Activated naive CD8-positive, alpha-beta T cell treated with anti-CD3 and anti-CD28 coated beads, Interleukin-2, amount 10 ng/mL, durations not matched to agents 7 days and 5 days (primary cell): ENCODE data around the gene ZNF490. TPM values are rescaled to one million over a fixed set of nuclear protein-coding genes. Genes with fewer than 3 reads are reported as not detected.
"Not testable (repeated sequence)": the region's sequence is repeated elsewhere in the genome, so short reads cannot be mapped to it uniquely, and the experiment has no call there.

Experiments used
- ATAC-seq: fragments of 150-1000 bp; cut with Tn5 transposase; one replicate; pipeline ENCODE4 v1.10.0; 2021; ENCODE audit warnings: low read depth, moderate library complexity
- POLR2A ChIA-PET: fragments of 350-600 bp; sonication (Branson Sonifier 250); formaldehyde crosslinking; loops from one replicate; lab custom pipeline; 2021; ENCODE audit warnings: antibody characterized with exemption; lab: Charles Lee
- DNase-seq: peaks from one replicate; pipeline ENCODE4 v3.0.0; 2021
- H3K27ac Mint-ChIP-seq: one replicate; pipeline ENCODE4 v1.8.0; 2022; ENCODE audit warnings: mild to moderate bottlenecking, mixed read lengths
- H3K27me3 Mint-ChIP-seq: one replicate; pipeline ENCODE4 v1.8.0; 2022; ENCODE audit warnings: mild to moderate bottlenecking, moderate library complexity, mixed read lengths
- H3K36me3 Mint-ChIP-seq: one replicate; pipeline ENCODE4 v1.8.0; 2021; ENCODE audit warnings: mild to moderate bottlenecking, mixed read lengths
- H3K4me1 Mint-ChIP-seq: one replicate; pipeline ENCODE4 v1.8.0; 2021; ENCODE audit warnings: mixed read lengths
- H3K4me3 Mint-ChIP-seq: one replicate; pipeline ENCODE4 v1.8.0; 2022; ENCODE audit warnings: mild to moderate bottlenecking, moderate library complexity, mixed read lengths
- H3K9me3 Mint-ChIP-seq: one replicate; pipeline ENCODE4 v1.8.0; 2021; ENCODE audit warnings: mixed read lengths
- total RNA-seq, 2 experiments: library from RNA; stranded (reverse); gene quantifications; one replicate each; pipeline ENCODE4 v1.2.3, GENCODE V29; 2021

The ZNF490 gene
- 10 to 100 TPM; 14.9 to 17.4 TPM for total RNA-seq

DNA sequence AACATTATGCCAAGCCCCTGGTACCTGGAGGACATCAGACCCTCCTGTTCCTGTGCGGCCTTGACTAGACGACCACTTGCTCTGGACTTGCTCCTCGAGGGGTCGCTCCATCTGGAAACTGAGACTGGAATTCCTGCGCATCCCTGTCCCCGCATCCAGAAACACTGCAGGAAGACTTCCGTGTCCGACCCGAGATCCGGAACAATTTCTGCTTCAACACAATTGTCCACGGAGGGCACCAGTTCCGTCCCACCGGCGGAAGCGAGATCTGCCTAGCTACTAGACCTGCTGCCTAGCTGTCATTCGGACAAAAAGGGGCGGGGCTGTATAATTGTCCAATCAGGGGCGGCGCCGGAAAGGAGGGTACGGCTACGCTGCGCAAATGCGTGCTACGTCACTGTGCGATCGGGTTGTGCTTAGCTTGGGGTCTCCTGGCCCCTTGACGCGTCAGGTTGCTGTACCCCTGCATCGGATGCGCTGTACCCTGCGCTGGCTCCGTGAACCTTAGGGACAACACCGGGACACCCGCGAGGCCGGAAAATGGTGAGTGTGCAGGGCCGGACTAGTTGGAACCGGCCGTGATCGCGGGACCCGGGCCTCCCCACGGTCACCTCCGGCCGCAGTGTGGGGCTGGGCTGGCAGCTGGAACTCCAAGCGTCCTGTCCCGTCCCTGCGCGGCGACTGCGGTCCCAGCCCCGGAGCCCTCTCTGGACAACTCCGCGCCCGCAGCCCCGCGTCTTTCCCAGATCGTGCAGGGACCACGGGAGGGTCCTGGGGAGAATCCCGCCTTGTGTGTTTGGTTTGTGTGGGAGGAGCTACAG, at the start of gene ZNF490, which contains the start of gene ZNF791:
ZNF490 (minus strand) TSS at position 274 of the 821 bp plus-strand sequence; CDS start at position 141, 133 bp downstream.
ZNF791 (plus strand) TSS at position 381 of the 821 bp plus-strand sequence; CDS start at position 541, 160 bp downstream.
- no peaks in the 10 kb centered on the region for H3K9me3 Mint-ChIP-seq
- POLR2A ChIA-PET: interaction anchor here (0.6 to 2.0 kb wide), 11 partner anchors 13 to 181 kb away, joined by 3 to 8 read pairs (median 3); partner anchors contain the start of genes DHPS, JUNB, MAN2B1 and WDR83
- H3K27ac Mint-ChIP-seq: peak within 1 kb of the TSS; percentile 99
- DNase-seq (peak; percentile 91), ATAC-seq (peak; percentile 88)
- no peaks in the 10 kb centered on the region for H3K27me3 Mint-ChIP-seq
- peaks cover 18% of the 10 kb centered on the region for H3K36me3 Mint-ChIP-seq
- peaks cover 26% of the 10 kb centered on the region for H3K4me1 Mint-ChIP-seq
- peak within 1 kb of the TSS; percentile 99 for H3K4me3 Mint-ChIP-seq

DNA sequence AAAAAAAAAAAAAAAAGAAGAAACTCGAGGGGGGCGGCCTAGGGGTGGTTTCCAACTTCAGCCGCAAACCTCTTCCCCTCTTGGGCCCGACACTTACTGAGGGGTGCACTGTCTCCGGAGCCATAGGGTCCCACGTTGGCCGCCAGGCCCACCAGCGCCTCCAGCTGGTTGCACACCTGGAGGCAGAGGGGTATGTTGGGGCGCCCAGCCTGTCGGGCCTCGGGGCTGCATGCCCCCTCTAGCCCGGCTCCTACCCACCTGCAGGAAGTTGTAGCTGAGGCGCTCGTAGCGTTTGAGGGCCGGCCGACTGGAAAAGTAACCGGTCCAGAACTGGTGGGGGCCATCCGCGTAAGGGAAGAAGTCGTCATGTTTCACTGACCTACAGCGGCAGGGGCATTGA, 47.4 kb upstream of the ZNF490 start:
- ATAC-seq: no peak
- Mint-ChIP-seq H3K4me3 (no peak overlapping the region), H3K9me3 (no peaks in the 10 kb centered on the region), H3K27me3 (no peaks in the 10 kb centered on the region), H3K27ac (no peak overlapping the region), H3K36me3 (peaks cover 27% of the 10 kb centered on the region), H3K4me1 (no peaks in the 10 kb centered on the region)
- no peak for DNase-seq
- POLR2A ChIA-PET: interaction anchor here (0.6 to 0.8 kb wide), 2 partner anchors 9 to 137 kb away, joined by 3 to 4 read pairs; no protein-coding TSS in a partner anchor

DNA sequence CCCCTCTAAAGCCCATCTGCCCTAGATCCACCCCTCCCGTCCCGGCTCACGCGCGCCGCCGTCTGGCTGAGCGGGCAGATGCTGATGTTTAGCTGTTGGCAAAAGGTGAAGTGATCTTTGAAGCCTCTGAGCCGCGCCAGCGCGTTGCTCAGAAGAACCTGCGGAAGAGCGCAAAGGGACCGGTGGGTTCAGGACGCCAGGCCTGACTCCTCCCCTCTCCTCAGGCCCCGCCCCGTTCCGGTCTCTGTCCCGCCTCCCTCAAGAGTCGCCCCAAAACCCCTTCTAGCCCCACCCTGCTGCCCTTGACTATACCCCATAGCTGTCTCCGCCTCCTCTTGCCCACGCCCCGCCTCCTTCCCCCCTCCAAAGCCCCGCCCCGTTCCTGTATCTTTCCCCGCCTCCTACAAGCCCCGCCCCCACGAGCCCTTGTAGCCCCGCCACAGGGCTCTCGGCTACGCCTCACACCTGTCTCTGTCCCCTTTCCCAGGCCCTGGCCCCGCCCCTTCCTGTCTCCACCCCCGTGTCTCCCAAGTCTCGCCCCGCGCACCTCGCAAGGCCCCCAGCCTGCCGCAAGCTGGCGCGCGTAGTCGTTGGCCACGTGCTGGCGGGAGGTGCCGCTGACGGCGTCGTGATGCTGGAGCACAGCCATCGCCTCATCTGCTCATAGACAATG, 46.4 kb upstream of the ZNF490 start:
- H3K36me3 Mint-ChIP-seq: peaks cover 30% of the 10 kb centered on the region
- no peaks in the 10 kb centered on the region for H3K9me3 Mint-ChIP-seq
- DNase-seq (no peak), ATAC-seq (peak; percentile 7)
- H3K4me3 Mint-ChIP-seq: no peak overlapping the region
- no peak overlapping the region for H3K27ac Mint-ChIP-seq
- no peaks in the 10 kb centered on the region for H3K27me3 Mint-ChIP-seq
- POLR2A ChIA-PET: no interaction called here
- no peaks in the 10 kb centered on the region for H3K4me1 Mint-ChIP-seq

DNA sequence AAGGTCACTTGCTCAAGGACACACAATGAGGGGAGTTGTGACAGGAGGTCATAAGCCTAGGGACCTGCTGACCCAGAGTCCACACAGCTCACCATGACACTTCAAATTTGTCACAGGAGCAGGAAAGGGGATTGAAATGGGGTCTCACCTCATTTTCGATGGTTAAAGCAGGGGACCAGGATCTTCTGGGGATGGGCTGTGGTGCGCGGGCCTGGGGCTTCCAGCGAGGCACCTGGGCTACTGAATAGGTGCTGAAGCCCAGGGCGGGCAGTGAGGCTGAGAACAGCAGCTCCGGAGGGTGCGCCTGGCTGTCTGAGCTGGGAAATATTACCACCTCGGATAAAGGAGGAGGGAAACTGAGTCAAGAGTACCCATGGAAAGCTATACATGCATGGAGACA, 44.9 kb upstream of the ZNF490 start:
- Mint-ChIP-seq H3K27ac (no peak overlapping the region), H3K27me3 (no peaks in the 10 kb centered on the region), H3K4me3 (no peak overlapping the region), H3K9me3 (no peaks in the 10 kb centered on the region), H3K4me1 (no peaks in the 10 kb centered on the region), H3K36me3 (peaks cover 39% of the 10 kb centered on the region)
- no peak for ATAC-seq
- no peak for DNase-seq
- POLR2A ChIA-PET: no interaction called here

DNA sequence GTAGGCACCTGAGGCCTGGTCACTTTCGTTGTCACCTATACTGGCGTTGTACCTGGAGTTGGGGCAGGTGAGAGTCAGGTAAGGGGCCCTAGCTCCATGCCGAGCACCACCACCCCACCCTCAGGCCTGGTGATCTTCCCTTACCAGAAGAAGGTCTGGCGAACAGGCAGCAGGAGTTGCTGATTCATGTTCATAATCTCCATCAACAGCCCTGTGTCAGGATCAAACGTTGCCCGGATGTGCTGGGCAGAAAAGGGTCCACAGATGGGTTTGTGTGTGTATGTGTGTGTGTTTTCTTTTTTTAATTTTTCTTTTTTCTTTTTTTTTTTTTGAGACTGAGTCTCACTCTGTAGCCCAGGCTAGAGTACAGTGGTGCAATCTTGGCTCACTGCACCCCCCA, 41.6 kb upstream of the ZNF490 start:
- POLR2A ChIA-PET: no interaction called here
- Mint-ChIP-seq H3K36me3 (peaks cover 44% of the 10 kb centered on the region), H3K4me3 (no peak overlapping the region), H3K9me3 (no peaks in the 10 kb centered on the region), H3K4me1 (peaks cover 4% of the 10 kb centered on the region), H3K27me3 (no peaks in the 10 kb centered on the region), H3K27ac (no peak overlapping the region)
- DNase-seq (no peak), ATAC-seq (no peak)

DNA sequence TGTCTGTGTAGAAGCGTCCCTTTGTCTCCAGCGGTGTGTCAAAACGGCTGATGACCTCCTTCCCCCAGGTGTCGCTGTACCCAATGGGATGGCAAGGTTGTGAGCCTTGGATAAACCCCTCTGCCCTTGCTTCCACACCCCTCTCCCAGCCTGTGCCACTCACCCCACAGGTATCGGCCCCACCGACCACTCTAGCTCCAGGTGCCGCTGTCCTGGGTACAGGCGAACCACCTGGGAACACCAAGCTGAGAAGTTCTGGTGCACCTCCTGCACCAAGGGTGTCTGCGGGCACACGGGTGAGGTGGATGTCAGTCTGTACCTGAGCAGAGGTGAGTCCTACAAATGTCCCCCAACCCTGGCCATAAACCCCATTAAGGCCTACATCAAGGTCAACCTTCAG, 39.3 kb upstream of the ZNF490 start:
- Mint-ChIP-seq H3K4me3 (no peak overlapping the region), H3K4me1 (peaks cover 7% of the 10 kb centered on the region), H3K9me3 (no peaks in the 10 kb centered on the region), H3K27ac (no peak overlapping the region), H3K36me3 (peaks cover 34% of the 10 kb centered on the region), H3K27me3 (no peaks in the 10 kb centered on the region)
- no peak for ATAC-seq
- POLR2A ChIA-PET: no interaction called here
- DNase-seq: no peak

DNA sequence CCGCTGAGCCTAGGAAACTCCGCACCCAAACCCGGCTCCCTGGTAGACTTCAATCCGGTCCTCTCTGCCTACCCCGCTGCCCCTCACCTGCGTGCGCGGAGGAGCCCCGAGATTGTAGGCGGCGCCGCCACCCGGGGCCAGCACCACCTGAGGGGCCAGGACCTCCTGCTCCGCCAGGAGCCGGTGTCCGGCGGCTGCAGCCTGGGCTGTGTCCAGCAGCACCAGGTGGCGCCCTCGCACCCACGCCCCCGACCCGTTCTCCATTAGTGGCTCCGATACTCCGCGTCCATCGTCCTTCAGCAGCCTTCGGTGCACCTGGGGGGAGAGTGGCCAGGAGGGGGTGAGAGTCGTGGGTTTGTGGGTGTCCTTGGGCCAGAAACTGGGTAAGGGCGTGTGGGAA, 37.5 kb upstream of the ZNF490 start:
- no peak overlapping the region for H3K27ac Mint-ChIP-seq
- peaks cover 32% of the 10 kb centered on the region for H3K36me3 Mint-ChIP-seq
- ATAC-seq (no peak), DNase-seq (no peak)
- H3K4me3 Mint-ChIP-seq: no peak overlapping the region
- POLR2A ChIA-PET: no interaction called here
- no peaks in the 10 kb centered on the region for H3K27me3 Mint-ChIP-seq
- H3K4me1 Mint-ChIP-seq: peaks cover 7% of the 10 kb centered on the region
- no peaks in the 10 kb centered on the region for H3K9me3 Mint-ChIP-seq

DNA sequence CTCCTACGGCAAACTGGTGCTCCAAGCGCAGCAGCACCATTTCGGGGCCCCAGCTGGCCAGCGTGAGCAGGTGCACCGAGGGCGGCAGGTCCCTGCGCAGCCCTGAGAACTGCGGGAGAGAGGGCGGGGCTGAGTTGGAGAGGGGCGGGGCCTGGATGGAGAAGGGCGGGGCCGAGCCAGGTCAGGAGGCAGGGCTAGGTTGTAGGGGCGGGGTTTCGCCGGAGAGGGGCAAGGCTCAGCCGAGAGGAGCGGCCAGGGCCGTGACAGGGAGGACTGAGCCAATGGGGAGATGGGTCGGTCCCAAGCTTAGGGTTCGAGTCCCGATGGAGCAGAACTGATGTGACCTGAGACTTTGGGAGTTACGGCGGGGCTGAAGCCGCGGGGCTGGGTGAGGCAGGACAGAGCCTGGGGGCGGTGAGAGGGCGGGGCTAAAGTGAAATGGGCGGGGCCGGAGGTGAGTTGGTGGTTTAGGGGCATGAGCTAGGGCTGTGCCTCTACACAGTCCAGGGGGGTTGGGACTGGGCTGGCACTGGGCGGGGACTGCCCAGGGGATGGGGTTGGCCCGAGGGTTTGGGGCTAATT, 37.0 kb upstream of the ZNF490 start:
- peak; percentile 50 for DNase-seq
- no peak overlapping the region for H3K4me3 Mint-ChIP-seq
- no peaks in the 10 kb centered on the region for H3K27me3 Mint-ChIP-seq
- H3K27ac Mint-ChIP-seq: no peak overlapping the region
- peaks cover 7% of the 10 kb centered on the region for H3K4me1 Mint-ChIP-seq
- POLR2A ChIA-PET: no interaction called here
- H3K36me3 Mint-ChIP-seq: peaks cover 32% of the 10 kb centered on the region
- ATAC-seq: peak; percentile 34
- H3K9me3 Mint-ChIP-seq: no peaks in the 10 kb centered on the region

DNA sequence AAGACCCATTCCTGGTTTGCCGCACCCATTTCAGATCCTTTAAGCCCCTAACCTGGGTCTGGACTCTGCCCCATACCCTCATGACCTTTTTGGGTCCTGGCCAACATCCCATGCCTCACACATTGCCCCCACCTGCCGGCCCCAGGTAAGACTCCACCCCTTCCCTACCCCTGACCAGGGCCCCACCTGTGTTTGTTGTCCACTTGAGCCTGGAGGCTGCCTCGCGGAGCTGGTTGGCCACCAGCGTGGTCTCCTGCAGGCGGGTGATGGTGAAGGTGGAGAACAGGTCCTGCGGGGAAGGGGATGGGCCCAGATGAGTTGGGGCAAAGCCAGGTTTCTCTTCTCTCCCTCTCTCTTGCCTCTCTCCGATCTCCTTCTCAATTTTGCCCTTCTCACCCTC, 36.4 kb upstream of the ZNF490 start:
- H3K27ac Mint-ChIP-seq: no peak overlapping the region
- POLR2A ChIA-PET: no interaction called here
- no peak for ATAC-seq
- peaks cover 29% of the 10 kb centered on the region for H3K36me3 Mint-ChIP-seq
- H3K4me1 Mint-ChIP-seq: peaks cover 7% of the 10 kb centered on the region
- DNase-seq: no peak
- H3K9me3 Mint-ChIP-seq: no peaks in the 10 kb centered on the region
- no peak overlapping the region for H3K4me3 Mint-ChIP-seq
- H3K27me3 Mint-ChIP-seq: no peaks in the 10 kb centered on the region

DNA sequence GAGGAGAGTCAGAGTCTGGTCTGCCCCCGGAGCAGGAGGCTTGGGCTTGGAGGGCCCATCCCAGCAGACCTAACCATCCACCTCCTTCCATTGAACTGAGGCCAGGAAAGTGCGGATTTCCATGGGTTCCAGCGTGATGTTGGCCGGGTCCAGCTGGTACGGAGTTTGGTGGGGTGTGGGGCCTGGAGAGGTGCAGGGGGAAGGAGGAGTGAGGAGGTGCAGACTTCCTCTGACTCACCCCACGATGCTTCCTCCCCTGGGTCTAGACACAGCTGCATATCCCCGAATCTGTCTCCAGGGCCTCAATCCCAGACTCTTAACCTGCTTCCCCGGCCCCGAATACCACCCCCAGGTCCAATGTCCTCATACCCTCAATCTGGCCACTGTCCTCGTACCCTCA, 35.9 kb upstream of the ZNF490 start:
- DNase-seq: no peak
- peaks cover 7% of the 10 kb centered on the region for H3K4me1 Mint-ChIP-seq
- H3K27me3 Mint-ChIP-seq: no peaks in the 10 kb centered on the region
- ATAC-seq: no peak
- POLR2A ChIA-PET: no interaction called here
- peak overlapping the region; percentile 42 for H3K27ac Mint-ChIP-seq
- H3K36me3 Mint-ChIP-seq: peaks cover 25% of the 10 kb centered on the region
- H3K9me3 Mint-ChIP-seq: no peaks in the 10 kb centered on the region
- no peak overlapping the region for H3K4me3 Mint-ChIP-seq

DNA sequence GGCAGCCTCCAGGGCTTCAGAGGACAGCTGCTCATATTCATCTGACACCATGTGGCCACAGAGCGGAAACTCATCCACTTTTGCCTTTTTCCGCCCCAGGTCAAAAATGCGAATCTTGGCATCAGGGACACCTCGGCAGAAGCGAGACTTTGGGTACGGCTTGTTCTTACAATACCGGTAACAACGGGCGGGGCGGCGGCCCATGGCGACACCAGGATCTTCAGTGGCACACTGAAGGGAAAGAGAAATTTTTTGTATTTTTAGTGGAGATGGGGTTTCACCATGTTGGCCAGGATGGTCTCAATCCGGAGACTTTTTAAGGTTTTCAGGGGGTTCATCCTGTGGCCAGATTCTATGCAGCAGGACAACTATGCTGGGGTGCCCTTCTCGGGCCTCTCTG, 33.1 kb upstream of the ZNF490 start:
- H3K9me3 Mint-ChIP-seq, POLR2A ChIA-PET, DNase-seq, ATAC-seq, H3K27me3 Mint-ChIP-seq, H3K27ac Mint-ChIP-seq, H3K4me3 Mint-ChIP-seq: not testable (repeated sequence)
- Mint-ChIP-seq H3K4me1 (peaks cover 13% of the 10 kb centered on the region), H3K36me3 (peaks cover 11% of the 10 kb centered on the region)

DNA sequence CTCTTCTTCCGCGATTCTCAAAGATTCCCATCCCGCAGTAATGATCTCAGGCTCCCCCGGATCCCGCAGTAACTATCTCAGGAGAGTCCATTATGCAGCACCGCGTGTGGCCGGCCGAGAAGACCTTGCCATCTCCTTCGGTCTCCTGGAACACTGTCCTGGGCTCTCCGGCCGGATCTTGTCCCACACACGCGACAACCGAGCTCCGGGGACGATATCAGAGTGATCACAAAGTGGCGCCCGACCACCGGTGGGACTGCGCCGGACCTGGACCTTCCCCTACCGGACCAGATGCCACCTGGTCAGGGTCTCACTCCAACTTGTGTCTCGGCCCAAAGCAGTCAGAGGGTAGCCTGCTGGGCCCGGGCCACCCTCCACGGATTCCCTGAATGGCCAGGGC, 31.9 kb upstream of the ZNF490 start:
- H3K4me1 Mint-ChIP-seq: peaks cover 12% of the 10 kb centered on the region
- H3K4me3 Mint-ChIP-seq: no peak overlapping the region
- POLR2A ChIA-PET: no interaction called here
- no peaks in the 10 kb centered on the region for H3K9me3 Mint-ChIP-seq
- no peak for ATAC-seq
- no peaks in the 10 kb centered on the region for H3K27me3 Mint-ChIP-seq
- DNase-seq: no peak
- no peak overlapping the region for H3K27ac Mint-ChIP-seq
- peaks cover 7% of the 10 kb centered on the region for H3K36me3 Mint-ChIP-seq

DNA sequence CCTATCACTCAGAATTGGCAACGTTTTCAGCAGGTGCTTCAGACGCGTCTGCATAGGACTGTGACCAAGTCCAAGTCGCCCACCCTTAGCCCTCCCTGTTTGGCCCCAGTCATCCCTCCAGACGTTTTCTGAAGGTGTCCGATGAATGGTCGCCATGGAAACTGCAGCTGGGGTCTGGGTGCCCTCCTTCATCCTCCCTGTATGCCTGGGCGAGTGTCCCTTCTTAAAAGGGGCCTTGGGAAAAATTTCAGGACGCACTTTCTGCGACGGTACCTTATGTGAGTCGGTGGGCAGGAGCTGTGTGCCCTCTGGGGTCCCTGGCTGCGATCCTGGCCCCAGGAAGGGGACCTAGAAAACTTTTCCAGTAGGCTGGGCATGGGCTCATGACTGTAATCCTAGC, 30.8 kb upstream of the ZNF490 start:
- H3K4me3 Mint-ChIP-seq: no peak overlapping the region
- H3K27ac Mint-ChIP-seq: no peak overlapping the region
- POLR2A ChIA-PET: no interaction called here
- no peaks in the 10 kb centered on the region for H3K9me3 Mint-ChIP-seq
- no peaks in the 10 kb centered on the region for H3K27me3 Mint-ChIP-seq
- ATAC-seq (no peak), DNase-seq (no peak)
- H3K36me3 Mint-ChIP-seq: peaks cover 12% of the 10 kb centered on the region
- H3K4me1 Mint-ChIP-seq: peaks cover 8% of the 10 kb centered on the region
